GM19452 (cell line): ENCODE measurements around the gene PPCS.
A peak's percentile ranks its signal among the peaks of the same experiment; 100 is the strongest.

Experiments
- ATAC-seq: cut with Tn5 transposase; IDR thresholded peaks from one replicate; pipeline ENCODE4 v1.9.1; 2021; ENCODE audit not compliant: unreplicated experiment

Gene PPCS

DNA sequence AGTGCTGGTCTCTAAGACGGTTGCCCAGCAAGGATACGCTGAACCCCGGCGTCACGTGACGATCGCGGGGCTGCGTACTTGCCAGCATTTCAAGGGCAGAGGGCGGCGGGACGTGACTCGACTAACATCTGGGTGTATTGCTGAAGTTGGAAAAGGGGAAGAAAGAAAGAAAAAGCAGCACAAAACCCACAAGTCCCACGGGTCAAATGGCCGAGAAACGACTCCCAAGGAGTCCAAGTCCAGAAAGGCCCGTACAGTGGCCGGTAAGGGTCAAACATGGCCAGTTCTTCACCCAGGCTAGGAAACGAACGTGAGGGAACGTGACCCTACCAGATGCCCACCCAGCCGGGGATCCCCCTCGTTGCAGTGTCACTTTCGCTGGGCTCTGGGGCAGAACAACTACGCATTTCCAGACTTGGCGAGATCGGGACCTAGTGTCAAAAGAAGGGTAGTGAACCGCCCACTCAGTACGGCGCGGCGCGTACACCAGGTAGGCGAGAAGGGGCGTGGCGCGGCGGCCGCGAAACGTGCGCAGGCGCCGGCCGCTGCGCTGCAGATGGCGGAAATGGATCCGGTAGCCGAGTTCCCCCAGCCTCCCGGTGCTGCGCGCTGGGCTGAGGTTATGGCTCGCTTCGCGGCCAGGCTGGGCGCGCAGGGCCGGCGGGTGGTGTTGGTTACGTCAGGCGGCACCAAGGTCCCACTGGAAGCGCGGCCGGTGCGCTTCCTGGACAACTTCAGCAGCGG is at the start of gene PPCS, which contains the start of gene ZMYND12:
Gene PPCS, plus strand, starts transcription at position 534 of the 744 bp plus-strand sequence. Its CDS starts 23 bp downstream, at position 557.
Gene ZMYND12, minus strand, starts transcription at position 13 of the 744 bp plus-strand sequence. CDS start 25 bp downstream, outside the sequence.
- ATAC-seq, result peak; percentile 77

- ATAC-seq, result no peak
These were observed 41.5 kb upstream of the PPCS start for GRCh38 chr1:42414551-42415496.

- no peak for ATAC-seq
These were observed 39.2 kb upstream of the PPCS start for GRCh38 chr1:42417166-42417565.

DNA sequence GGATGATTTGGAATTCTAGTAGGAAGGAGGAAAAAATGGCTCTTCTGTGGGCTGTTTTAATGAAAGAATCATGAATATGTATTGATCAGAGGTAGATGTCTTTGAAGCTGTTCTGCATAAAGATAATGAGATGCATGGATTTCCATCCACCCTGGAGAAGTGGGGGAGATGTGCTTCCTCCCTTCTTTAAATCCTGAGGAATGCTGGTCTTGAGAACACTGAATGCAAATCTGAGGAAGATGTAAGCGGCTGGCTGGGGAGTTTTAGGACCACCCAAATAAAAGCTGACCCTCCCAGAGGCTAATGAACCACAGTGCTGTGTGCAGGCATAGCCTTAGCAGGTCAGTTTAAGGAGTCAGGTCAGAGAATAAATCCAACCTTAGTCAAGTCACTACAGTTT is 37.8 kb upstream of the PPCS start:
- ATAC-seq, result no peak

DNA sequence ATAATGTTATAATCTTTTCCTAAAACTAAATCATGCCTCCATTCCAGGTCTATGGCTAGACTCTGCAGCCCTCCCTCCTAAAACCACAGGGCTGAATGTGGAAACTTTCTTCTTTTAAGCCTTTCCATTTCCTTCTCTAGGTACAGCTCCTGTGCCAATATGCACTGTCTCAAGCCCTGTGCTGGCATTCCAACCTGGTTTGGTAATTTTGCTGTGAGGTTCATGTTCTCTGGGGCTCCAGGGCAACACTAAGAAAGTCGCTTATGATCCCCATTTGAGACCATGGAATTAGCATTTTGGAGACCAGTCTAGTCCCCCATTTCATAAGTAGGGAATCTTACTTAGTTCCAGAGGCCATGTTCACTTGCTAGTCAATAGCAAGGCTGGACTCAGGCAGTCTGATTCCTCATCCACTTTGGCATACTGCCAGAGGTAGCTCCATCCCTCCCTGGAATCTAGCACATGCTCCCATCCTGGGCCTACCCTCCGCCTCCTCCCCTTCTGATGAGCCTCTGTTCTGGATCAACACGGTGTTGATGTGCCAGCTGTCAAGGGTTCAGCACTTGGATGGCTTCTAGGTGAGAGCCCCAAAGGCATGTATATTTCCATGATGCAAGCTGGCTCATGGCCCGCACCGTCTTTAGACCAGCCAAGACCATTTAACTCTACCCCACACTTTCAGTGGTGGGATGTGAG is 37.1 kb upstream of the PPCS start:
- no peak for ATAC-seq

- no peak for ATAC-seq
These were observed 36.2 kb upstream of the PPCS start for GRCh38 chr1:42420121-42420520.

DNA sequence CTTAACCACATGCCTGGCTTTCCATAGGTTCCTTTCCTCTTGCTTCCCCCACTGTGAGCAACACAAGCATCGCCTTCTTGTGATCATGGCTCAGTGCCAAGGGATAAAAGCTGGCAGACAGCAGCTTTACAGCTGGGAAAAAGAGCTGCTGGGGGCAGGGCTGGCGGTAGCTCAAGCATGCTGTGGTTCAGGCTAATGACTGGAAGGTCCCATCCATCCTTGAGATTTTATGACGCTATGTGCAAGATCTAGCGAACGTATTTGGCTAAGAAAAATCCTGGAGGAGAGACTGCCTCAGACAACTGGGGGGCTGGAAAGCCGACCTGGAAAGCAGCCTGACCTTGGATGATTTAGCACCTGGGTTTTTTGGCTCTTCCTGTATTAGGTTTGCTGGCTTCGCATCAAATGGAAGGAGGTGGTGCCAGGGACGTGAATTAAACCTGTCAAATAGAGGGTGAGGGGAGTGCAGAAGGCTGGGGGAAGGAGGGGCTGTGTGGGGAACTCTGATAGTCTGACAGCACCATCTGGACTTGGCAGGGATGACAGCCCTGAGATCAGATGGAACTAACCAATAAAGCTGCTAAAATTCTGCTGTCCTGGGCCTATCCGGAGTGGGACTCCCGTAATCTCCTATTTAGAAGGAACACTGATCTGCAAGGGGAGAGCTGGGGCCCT is 35.3 kb upstream of the PPCS start:
- no peak for ATAC-seq

DNA sequence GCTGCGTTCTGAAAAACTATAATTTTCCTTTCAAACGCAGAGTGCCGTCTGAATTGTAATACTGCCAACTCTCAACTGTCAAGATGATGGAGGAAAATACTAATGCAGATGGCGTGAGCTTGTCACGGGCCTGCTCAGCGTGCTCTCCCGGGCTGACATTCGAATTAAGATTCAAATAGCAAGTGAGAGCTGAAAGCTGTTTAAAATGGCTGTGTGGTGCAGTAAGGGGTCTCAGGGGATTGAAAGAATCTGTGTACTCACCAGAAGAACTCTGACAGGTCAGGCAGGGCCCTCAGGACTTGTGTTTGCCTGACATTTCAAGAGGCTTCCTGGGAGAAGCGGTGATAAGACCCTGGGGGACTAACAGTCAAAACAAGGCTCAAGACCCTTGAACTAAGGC is 33.6 kb upstream of the PPCS start:
- no peak for ATAC-seq

DNA sequence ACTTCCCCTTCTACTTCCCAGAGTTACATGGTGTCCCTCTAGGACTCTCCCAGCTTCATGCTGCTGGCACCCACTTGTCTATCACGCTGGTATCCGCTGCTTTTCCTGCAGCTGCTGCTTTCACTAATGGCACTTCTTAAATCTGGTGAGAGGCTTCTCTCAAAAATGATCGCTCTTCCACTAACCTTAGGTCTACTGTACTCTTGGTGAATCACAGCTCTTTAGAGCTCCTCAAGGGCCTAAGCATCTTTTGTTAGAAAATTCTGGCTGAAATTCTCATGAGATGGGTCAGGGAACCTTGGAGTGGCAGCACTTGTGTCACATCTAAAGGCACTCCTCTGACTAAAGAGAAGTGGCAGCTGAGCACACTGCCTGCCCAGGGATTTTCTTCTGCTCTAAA is 32.7 kb upstream of the PPCS start:
- ATAC-seq, result no peak

- ATAC-seq, result no peak
These were observed 32.1 kb upstream of the PPCS start for GRCh38 chr1:42424201-42424600.

DNA sequence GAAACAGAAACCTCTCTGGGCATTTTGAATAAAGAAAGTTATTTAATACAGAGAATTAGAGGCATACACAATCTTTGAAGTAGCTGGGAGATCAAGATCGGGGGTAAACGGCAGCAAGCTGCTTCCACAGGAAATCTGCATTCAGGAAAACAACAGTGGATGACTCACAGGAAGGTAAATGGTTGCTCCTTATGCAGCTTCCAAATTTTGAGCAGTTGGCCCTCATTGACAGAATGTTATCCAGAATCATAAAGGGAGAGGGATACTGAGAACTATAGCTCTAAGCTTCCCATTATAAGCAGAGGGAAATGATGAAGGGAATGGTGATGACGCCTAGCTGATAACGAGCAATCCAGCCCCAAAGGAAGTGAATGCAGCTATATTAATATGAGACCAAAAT is 29.1 kb upstream of the PPCS start:
- ATAC-seq, result no peak

DNA sequence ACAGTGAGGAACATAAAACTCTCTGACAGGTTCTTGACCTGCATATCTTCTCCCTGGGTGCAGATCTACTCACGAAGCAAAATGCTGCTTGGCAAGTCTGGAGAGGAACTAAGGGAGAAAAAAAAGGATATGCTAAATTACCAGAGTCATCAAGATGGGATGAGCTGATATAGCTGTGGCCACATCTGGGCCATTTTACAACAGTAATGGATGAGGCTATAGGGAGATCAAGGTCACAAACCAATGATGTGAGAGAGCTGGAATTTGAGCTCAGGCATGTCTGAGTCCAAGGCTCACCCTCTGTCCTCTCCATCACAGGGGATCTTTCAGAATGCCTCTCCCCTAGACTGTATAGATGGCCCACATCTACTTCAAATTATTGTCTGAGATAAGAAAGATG is 26.7 kb upstream of the PPCS start:
- ATAC-seq, result no peak

GRCh38 chr1:42430286-42431135 is 25.8 kb upstream of the PPCS start:
- no peak for ATAC-seq

GRCh38 chr1:42431514-42431913 is 24.8 kb upstream of the PPCS start:
- no peak for ATAC-seq

GRCh38 chr1:42432714-42433113 is 23.6 kb upstream of the PPCS start:
- ATAC-seq, result no peak

- ATAC-seq, result no peak
These were observed 23.0 kb upstream of the PPCS start for GRCh38 chr1:42433369-42433768.

DNA sequence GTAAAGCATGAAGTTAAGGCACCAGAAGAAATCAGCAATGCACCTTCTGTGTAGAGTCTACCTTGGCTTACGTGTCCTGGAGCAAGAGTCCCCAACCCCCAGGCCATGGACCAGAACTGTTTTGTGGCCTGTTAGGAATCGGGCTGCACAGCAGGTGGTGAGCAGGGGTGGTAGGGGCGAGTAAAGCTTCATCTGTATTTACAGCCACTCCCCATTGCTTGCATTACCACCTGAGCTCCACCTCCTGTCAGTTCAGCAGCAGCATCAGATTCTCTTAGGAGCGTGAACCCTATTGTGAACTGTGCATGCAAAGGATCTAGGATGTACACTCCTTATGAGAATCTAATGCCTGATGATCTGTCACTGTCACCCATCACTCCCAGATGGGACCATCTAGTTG is 22.0 kb upstream of the PPCS start:
- no peak for ATAC-seq

DNA sequence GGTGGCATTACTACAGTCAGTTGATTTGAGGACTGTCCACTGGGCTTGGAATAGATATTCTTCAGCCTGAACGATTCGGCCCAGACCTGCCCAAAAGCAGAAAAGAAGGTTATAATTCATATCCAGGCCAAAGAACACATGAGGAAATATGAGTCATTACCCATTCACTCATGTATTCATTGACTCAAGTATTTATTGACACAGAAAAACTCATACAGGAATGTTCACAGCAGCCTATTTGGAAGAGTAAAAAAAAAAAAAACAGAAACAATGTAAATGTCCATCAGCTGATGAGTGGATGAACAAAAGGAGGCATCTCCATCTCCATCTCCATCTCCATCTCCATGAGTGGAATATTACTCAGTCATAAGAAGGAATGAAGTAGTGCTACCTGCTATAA is 16.4 kb upstream of the PPCS start:
- ATAC-seq, result no peak

DNA sequence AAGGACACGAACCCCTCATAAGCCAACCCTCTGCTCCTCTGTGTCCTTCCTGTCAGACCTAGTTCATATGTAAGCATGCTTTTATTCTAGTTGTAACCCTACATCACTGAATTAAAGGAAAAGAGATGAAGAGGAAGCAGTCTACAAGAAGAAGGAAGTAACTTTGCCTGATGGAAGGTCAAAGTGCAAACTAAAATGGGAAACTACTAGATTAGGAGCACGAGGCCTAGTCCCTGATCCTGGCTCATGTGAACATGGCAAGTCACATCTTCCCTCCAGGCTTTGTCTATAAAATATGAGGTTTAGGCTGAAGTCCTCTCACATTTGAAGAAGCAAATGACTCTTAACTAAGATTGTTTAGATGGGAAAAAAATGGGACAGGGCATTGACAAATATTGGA is 13.7 kb upstream of the PPCS start:
- no peak for ATAC-seq

- no peak for ATAC-seq
These were observed 7.1 kb upstream of the PPCS start for GRCh38 chr1:42449256-42449655.
